ENCODE results near the gene WDR33. TPM values are rescaled to one million over a fixed set of nuclear protein-coding genes. Genes with fewer than 3 reads are reported as not detected.
A peak's percentile ranks its signal among the peaks of the same experiment; 100 is the strongest.

WDR33 gene
- total and polyA plus RNA-seq, 7 donors: 11.2 to 38.9 (median 32.7) TPM

GRCh38 chr2:127706215-127706990 is 104.6 kb downstream of the WDR33 start:
- no peaks in the 10 kb centered on the region for H3K9me3 ChIP-seq
- H3K4me1 ChIP-seq: peaks cover 29% of the 10 kb centered on the region
- no peak for DNase-seq
- no peak overlapping the region for H3K27ac ChIP-seq
- TF ChIP-seq CTCF (IDR thresholded peaks at IDR 0.05): no peak
- H3K4me3 ChIP-seq: no peak overlapping the region
- H3K27me3 ChIP-seq (ENCODE audit: insufficient read depth in 3 of 3, low read length in 2 of 3): no peaks in the 10 kb centered on the region
- H3K36me3 ChIP-seq (ENCODE audit: insufficient read depth in 1 of 2, low read depth in 1 of 2): peaks cover 6 to 58% of the 10 kb centered on the region in 2 donors
- intact Hi-C loops (cut with DNase I): no loop called here
- ATAC-seq: no peak
- WGBS, 3 donors: 86 to 90% (median 89%) methylated on average over 14 of the region's 14 CpGs

- DNase-seq (no peak), ATAC-seq (no peak)
- intact Hi-C loops (cut with DNase I): no loop called here
- no peak for TF ChIP-seq CTCF (IDR thresholded peaks at IDR 0.05)
- peaks cover 31% of the 10 kb centered on the region for H3K4me1 ChIP-seq
- H3K4me3 ChIP-seq: no peak overlapping the region
- WGBS, 3 donors: 74 to 86% (median 78%) methylated on average over 5 of the region's 5 CpGs
- H3K27me3 ChIP-seq (ENCODE audit: insufficient read depth in 3 of 3, low read length in 2 of 3): no peaks in the 10 kb centered on the region
- H3K36me3 ChIP-seq (ENCODE audit: insufficient read depth in 1 of 2, low read depth in 1 of 2): peaks cover 6 to 56% of the 10 kb centered on the region in 2 donors
- H3K9me3 ChIP-seq: no peaks in the 10 kb centered on the region
- no peak overlapping the region for H3K27ac ChIP-seq
Observed at GRCh38 chr2:127705391-127706065, 105.4 kb downstream of the WDR33 start.

GRCh38 chr2:127704641-127705390 is 106.2 kb downstream of the WDR33 start:
- 77 to 84% (median 82%) methylated on average over 5 of the region's 5 CpGs for WGBS, 3 donors
- ATAC-seq: no peak
- DNase-seq: peak in 1 of 2 donors; percentile 43
- Histone ChIP-seq H3K36me3 (ENCODE audit: insufficient read depth in 1 of 2, low read depth in 1 of 2) (peaks cover 6 to 49% of the 10 kb centered on the region in 2 donors), H3K4me1 (peaks cover 35% of the 10 kb centered on the region), H3K4me3 (no peak overlapping the region), H3K9me3 (no peaks in the 10 kb centered on the region), H3K27me3 (ENCODE audit: insufficient read depth in 3 of 3, low read length in 2 of 3) (no peaks in the 10 kb centered on the region), H3K27ac (no peak overlapping the region)
- TF ChIP-seq CTCF (IDR thresholded peaks at IDR 0.05): no peak
- intact Hi-C loops (cut with DNase I): loop anchor here in 1 of 2 donors (5.0 kb wide), 1 partner anchor 107 kb away; the partner anchor contains the start of gene WDR33

- Histone ChIP-seq H3K36me3 (ENCODE audit: insufficient read depth in 1 of 2, low read depth in 1 of 2) (peaks cover 2 to 34% of the 10 kb centered on the region in 2 donors), H3K27ac (peak overlapping the region; percentile 99), H3K4me3 (peak overlapping the region; percentile 82), H3K27me3 (ENCODE audit: insufficient read depth in 3 of 3, low read length in 2 of 3) (no peaks in the 10 kb centered on the region), H3K9me3 (no peaks in the 10 kb centered on the region), H3K4me1 (peaks cover 35% of the 10 kb centered on the region)
- WGBS, 3 donors: 79 to 89% (median 81%) methylated on average over 5 of the region's 5 CpGs
- no peak for DNase-seq
- ATAC-seq: no peak
- no peak for TF ChIP-seq CTCF (IDR thresholded peaks at IDR 0.05)
- intact Hi-C loops (cut with DNase I): loop anchor here in 1 of 2 donors (5.0 kb wide), 1 partner anchor 109 kb away; the partner anchor contains the start of gene WDR33
Observed at GRCh38 chr2:127703282-127703681, 107.7 kb downstream of the WDR33 start.

Measured in psoas muscle (tissue), 8 donors.